Fibroblast of skin of scalp (primary cell): ENCODE measurements around the gene A2M.

Experiments
- DNase-seq: peaks from one replicate; pipeline ENCODE4 v3.0.0-alpha.2; 2013

The A2M gene

GRCh38 chr12:9098115-9098452 is 17.6 kb downstream of the A2M start:
- no peak for DNase-seq

DNA sequence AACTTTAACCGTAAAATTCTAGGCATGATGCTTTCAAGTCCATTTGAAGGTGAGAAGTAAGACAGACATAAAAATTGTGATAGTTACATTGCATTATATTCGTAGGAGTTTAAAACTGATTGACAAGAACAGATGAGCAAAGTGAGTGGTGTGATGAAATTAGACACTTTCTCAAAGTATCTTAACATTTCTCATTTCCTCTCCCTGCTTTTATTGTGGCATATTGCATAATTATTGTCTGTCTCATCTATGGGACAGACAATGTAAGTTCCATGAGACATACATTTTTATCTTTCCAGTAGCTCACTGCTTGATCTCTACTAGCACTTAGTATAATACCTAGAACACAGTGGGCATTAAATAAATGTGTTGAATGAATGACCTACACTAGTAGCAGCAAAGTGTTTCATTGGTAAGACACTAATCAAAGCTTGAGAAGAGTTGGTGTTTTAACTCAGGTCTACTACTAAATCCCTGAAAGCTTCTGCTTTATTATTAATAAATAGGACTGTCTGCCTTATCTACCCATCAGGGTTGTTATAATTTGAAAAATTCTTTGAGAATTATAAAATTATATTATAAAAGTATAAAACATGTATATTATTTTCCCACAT is 19.0 kb downstream of the A2M start:
- no peak for DNase-seq

- DNase-seq = no peak
Measured at GRCh38 chr12:9095322-9095721, 20.4 kb downstream of the A2M start.

- DNase-seq = no peak
Measured at GRCh38 chr12:9094512-9095206, 21.1 kb downstream of the A2M start.

DNA sequence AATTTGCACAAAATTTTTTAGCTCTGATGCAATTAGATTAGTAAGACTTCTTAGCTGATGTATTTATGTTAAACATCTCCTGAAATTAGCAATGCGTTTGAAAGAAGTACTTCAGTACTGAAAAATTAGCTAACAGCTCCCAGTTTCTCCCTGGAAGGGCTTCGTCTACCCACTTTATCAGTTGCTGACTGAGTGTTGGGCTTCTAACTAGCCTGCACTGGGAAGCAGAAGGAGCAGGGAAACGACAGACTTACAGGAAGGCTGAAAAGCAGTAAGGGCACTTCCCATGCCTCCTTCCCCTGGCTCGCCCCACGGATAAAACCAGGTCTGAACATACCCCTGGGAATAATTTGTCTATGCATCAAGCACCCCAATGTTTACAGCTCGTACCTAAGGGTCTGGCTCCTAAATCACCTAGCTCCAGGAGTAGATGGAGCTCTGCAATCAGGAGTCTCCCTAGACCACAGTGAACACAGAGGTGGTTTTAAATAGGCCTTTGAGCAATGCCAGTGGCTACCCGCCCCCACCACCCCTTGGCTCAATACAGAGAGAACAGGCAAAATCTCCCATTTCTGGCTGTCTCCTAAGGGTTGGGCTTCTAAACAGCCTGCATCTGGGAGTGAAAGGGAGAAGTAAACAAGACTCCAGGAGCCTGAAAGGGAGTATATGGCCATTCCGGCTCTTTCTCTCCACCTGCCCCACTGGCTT is 23.7 kb downstream of the A2M start:
- no peak for DNase-seq

- DNase-seq = no peak
Measured at GRCh38 chr12:9090220-9090619, 25.5 kb downstream of the A2M start.

GRCh38 chr12:9087087-9087835 is 28.5 kb downstream of the A2M start:
- no peak for DNase-seq

GRCh38 chr12:9086087-9086486 is 29.6 kb downstream of the A2M start:
- DNase-seq = no peak

DNA sequence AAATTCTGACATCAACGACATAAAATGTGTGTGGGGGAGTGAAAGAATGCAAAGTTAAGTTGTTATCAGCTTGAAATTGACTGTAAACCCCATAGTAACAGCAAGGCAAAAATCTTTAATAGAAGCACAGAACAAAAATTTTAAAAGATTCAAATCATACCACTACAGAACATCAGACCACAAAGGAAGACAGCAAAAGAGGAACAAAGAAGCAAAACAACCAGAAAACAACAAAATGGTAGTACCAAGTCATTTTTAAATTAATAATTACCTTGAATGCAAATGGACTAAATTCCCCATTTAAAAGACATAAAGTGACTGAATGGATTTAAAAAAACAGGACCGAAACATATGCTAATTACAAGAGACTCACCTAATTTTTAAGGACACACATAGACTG is 31.3 kb downstream of the A2M start:
- no peak for DNase-seq

- DNase-seq = no peak
Measured at GRCh38 chr12:9083793-9084192, 31.9 kb downstream of the A2M start.

- DNase-seq = no peak
Measured at GRCh38 chr12:9081667-9082427, 33.9 kb downstream of the A2M start.

DNA sequence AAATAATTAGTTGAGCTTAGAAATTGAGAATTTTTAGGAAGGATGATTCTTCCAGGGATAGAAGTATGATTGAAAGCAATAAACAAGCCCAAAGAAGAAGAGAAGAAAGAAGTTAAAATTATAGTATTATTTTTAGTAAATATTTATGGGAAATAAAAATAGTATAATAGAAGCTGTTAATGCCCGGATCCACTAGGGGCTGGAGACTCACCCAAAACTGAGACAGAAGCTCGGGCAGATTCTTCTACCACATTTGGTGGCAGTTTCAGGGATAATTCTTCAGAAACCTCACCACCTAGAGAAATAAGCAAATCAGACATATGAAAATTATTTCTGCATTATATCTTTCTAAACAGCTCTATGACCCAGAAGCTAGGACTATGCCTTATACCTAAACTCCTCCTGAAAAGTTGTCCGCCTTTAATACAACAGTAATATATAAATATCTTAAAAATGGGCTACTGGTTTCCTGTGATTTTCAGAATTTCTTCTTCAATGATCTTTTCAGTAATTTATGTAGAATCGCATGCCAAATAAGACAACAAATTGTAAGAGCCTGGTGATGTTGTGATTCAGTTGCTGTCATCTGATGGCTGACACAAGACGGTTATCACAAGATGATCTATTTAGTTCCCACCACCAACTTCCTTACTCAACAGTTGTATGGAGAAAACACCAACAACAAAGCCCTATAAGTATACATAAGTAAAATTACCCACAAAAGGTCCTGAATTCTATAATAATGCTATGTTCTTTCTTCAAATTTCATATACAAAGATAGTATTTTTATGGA is 35.6 kb downstream of the A2M start:
- DNase-seq = no peak

DNA sequence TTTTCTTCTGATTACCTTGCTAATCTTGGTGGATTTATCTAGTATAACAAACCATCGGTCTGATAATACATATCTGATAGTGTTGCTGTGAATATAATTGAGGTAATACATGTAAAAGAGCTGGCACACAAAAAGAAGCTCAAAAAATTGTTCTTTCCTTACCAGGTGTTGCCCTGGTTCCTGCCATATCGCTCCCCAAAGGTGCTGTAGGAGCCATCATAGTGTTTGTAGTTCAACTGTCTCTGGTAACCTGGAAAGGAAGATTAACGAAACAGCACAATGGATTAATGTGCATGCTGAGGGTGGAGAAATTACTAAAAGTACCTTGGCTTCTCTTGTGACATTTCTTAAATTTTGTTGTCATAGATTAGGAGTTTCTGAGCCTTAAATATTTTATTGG is 36.6 kb downstream of the A2M start:
- DNase-seq = no peak

DNA sequence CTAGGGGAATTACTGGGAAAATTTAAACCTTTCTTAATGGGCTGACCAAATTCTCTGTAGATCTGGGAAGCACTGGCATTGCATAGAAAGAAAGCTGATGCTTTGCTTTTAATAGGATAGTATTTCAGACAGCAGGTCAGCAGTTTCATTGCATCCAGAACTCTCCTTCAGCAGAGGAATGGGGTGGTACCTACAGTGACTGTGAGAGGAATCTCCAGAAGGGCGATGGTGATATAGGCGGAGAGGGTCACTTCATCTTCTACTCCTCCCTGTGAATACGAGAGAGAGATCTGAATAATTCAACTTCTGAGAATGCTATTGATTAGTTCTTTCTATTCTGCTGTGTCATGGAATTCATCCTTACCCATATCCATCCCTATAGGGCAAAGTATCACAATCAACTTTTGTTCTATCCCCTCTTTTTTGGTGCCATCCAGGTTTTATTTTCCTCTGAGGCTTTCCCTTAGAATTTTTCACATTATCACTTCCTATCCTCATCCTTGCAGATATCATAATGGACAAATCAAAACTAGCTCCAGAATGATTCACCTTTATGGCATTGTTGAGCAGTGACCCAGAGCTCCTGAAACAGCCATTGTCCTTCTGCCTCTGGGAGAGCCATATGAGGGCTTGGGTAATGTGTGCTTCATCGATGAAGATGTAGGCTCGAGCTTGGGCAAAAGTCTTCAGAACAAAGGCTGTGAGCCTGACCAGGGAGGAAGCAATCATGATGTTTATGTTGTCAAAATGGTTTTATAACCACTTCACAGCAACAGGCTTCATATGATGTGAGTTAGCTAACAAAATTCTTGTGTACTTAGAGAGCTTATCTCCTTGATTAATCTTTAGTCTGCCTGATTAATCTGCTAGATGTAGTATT is 38.3 kb downstream of the A2M start:
- DNase-seq = no peak

DNA sequence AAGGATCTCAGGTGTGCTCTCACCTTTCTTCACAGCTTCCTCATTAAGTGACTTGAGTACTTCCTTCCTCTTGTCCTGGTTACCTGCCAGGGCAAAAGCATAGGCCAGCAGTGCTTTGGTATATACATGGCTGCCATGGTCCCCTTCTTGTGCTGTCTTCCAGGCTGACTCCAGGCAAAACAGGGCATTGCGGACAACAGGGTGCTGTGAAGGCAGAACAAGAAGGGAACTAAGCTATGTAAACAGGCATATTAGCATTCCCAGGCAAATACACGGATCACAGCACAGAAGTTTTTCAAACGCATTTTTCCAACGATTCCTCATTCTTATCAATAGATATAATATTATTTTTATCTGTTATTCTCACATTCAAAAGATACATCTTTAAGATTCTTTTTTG is 39.0 kb downstream of the A2M start:
- no peak for DNase-seq

GRCh38 chr12:9075138-9075535 is 40.6 kb downstream of the A2M start:
- DNase-seq = no peak

GRCh38 chr12:9074484-9075137 is 41.1 kb downstream of the A2M start:
- DNase-seq = no peak

- DNase-seq = no peak
Measured at GRCh38 chr12:9073076-9073475, 42.6 kb downstream of the A2M start.

DNA sequence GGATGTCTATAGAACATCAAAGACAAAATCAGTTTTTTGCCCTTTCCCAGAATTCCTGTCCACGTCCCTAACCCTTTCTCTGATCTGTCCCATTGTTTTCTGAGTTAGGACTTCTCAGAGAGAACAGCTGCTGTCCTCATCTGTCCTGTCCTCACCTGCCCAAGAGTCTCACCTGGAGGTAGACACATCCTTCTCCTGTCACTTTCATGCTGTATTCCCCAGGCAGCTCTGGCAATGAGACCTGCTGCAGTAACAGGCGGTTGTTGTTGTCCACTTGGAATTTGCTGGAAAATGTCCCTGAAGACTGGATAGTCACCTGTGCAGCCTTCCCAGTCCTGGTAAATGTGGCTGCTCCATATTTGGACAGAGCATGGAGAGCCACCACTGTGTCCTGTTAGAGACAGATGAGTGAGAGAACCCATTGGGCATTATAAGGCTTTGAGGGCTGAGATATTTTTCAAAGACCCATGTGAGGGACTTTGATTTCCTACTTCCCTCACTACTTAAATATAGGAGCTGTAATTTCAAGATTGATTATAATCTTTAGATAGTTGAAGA is 43.2 kb downstream of the A2M start:
- DNase-seq = no peak

- DNase-seq = no peak
Measured at GRCh38 chr12:9071969-9072368, 43.8 kb downstream of the A2M start.
